Activated CD4-positive, CD25-positive, alpha-beta regulatory T cell treated with anti-CD3 and anti-CD28 coated beads, Interleukin-2, amount 50 U/mL, for 24 hours (primary cell): ENCODE data around the gene RESP18.
A peak's percentile ranks its signal among the peaks of the same experiment; 100 is the strongest.

ENCODE experiments used
- ATAC-seq, 2 donors: fragments of 150-1000 bp; cut with Tn5 transposase; one replicate each; pipeline ENCODE4 v1.10.0; 2021; ENCODE audit warnings: mild to moderate bottlenecking in 1 of 2, moderate library complexity in 1 of 2

Gene RESP18

GRCh38 chr2:219332542-219332941, at the start of gene RESP18:
Gene RESP18 (minus strand): TSS chr2:219332744.
- no peak for ATAC-seq

DNA sequence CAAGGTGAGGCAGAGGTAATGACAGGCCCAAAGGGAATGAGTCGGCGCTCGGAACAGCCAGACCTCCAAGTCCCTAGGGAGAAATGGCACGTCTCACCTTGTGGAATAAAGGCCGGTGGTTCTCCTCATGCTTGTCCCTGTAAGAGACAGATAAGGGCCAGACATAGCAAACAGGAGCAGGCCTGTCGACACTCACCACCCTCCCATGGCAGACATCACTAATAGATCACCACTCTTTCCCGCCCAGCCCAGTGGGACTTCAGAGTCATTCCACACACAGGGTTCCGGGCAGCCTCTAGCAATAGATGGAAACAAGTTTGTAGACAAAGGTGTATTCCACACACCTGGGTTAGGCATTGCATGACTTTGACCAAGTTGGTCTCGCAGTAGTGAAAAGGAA, 48.9 kb upstream of the RESP18 start:
- no peak for ATAC-seq

- ATAC-seq: no peak
Measured at GRCh38 chr2:219380926-219381325, 48.4 kb upstream of the RESP18 start.

- ATAC-seq: no peak
Measured at GRCh38 chr2:219378163-219378851, 45.8 kb upstream of the RESP18 start.

GRCh38 chr2:219369447-219369861, 36.9 kb upstream of the RESP18 start:
- ATAC-seq: no peak

- ATAC-seq: no peak
Measured at GRCh38 chr2:219368690-219369191, 36.2 kb upstream of the RESP18 start.

DNA sequence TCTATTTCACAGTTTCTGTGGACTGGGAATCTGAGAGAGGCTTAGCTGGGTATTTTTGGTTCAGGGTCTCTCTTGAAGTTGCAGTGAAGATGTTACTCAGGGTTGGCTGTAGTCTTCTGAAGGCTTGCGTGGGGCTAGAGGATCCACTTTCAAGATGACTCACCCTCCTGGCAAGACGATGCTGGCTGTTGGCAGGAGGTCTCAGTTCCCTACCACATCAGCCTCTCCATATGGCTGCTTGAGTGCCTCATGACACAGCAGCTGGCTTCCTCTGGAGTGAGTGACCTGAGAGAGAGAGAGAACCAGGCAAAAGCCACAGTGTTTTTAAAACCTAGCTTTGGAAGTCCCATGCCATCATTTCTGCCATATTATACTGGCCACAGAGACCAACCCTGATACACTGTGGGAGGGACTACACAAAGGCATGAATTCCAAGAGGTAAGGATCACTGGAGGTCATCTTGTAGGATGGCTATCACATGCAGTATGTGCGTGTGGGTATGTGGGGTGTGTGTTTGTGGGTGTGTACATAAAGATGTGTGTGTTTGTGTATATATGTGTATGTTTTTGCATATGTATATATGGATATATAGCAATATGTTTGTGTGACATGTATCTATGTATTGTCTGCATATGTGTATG, 30.1 kb upstream of the RESP18 start:
- peak; percentile 48 to 53 for ATAC-seq

DNA sequence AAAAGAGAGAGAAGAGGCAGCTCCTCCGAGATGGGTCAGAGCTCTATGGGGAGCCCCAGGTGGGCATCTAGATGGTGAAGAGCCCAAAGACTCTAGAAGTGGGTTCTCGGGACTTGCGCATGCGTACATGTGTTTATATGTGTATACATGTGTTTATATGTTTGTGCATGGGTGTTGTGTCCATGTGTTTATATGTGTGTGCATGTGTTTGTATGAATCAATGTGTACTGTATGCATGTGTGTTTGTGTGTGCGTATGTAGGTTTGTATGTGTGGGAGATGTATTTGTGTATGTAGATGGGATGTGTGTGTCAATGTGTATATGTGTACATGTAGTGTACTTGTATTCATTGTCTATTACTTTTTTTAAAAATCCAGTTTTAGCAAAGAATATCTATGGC, 29.5 kb upstream of the RESP18 start:
- ATAC-seq: no peak

DNA sequence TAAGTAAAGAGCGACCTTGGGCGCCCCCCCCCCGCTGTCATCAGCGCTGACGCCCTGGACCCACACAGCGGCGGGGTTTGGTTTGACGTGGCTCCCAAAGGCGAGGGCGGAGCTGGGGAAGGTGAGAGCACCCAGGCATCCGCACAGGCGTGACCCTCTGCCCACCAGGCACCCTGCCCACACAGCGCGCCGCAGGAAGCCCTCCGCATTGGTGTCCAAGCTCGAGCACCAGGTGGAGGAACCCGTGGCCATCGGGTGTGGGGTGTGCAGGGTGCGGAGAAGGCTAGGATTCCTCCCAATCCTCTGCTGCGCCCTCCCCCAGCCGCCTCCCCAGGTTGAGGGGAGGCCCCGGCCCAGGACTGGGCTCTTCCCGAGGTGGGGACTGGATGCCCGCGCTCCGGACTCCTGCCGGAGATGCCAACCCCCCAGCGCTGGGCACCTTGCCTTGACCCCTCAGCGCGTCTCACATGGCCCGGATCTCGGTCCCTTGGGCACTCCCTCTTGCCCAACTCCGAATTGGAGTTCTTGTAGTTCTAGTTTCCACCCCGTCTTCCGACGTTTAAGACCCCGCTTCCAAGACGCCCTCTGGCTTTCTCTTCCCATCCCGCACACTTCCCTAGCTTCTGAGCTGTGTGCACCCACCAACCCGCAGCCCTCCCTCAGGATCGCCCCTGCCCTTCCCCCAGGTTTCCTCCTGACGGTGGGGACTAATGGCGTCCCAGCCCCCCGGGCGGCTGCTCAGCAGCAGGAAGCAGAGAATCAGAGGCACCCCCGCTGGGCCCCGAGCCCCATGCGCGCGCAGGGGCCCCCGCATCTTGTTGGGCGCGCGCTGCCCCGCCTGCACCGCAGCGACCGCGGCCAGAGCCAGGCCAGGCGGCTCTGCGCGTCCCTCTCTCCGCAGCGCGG, 25.9 kb upstream of the RESP18 start:
- ATAC-seq: peak in 1 of 2 donors; percentile 55

GRCh38 chr2:219356834-219357233, 24.3 kb upstream of the RESP18 start:
- ATAC-seq: no peak

DNA sequence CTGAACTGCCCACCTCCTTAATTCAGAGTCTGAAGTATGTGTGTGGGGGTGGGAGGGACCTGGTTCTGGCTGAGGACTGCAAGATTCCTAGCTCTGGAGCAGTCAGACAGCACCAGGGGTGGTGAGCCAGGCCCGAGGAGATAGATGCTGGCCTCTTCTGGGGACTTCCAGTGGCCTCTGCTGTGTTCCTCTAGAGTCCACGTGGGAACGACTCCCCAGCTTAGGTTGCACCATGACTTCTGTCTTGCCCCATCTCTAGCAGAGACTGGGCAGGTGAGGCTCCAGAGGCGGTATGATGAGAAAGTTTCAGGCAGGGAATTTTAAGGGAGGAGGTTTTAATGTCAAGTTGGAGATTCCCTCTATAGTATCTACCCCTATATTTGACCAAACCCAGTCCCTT, 22.0 kb upstream of the RESP18 start:
- ATAC-seq: no peak

DNA sequence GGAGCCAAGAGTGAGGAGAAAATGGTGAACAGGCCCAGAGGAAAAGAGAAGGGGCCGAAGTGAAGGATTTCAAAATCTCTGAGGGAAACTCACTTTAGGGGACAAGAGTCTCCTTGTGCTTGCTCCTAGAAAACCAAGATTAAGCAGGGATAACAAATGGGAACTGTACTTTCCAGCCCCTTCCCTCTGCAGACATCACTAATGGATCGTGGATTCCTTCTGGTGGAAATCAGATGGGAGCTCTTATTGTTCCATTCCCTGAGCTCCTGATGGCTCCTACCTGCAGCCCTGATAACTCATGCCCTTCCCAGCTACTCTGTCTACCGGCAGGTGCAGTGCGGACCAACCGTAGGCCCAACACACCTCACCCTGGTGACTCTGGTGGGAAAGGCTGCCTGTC, 20.6 kb upstream of the RESP18 start:
- ATAC-seq: no peak

DNA sequence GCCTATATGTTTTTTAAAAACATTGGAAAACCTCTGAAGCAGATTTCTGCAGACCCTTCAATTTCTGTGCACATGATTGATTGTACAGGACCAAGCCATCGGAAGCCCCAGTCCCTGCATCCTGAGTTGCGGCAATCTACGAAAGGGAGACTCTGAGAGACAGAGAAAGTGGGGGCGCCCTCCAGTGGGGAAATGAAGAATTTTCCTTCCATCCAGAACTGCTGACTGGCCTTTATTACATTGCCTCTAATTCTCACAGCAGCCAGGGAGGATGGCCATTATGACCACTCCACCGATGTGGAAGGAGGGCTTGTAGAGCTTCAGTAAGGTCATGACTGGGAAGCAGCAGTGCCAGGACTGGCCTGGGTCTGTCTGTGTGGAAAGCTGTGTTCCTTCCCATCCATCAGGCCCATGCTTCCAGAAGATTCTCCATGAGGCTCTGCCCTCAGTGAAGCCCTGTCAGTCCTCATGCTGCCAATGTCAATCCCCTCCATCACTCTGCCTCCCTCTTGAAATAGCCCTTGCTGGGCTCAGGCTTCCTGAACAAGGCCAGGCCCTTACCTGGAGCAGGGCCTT, 20.0 kb upstream of the RESP18 start:
- ATAC-seq: peak; percentile 41 to 53

DNA sequence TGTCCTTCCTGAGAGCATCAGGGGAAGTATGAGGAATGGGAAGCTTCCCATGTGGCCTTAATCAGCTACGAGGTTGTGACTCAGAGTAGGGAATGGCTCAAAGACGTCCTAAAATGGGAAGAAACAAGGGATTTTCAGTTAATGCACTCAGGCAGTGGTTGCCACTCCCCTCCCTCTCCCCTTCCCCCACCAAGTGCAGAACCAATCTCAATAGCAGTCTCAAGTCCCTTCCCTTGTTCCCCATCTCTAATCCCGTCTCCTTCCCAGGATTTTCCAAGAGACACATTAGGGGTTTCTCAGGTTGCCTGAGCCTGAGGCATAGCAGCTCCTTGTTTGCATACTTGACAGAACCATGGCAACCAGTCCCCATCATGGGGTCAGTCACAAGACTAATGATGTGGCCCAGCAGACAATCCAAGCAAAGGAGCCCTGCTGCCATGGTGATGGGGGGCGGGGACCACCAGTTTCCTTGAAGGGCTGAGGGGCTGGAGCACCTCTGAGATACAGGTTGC, 18.2 kb upstream of the RESP18 start:
- no peak for ATAC-seq

DNA sequence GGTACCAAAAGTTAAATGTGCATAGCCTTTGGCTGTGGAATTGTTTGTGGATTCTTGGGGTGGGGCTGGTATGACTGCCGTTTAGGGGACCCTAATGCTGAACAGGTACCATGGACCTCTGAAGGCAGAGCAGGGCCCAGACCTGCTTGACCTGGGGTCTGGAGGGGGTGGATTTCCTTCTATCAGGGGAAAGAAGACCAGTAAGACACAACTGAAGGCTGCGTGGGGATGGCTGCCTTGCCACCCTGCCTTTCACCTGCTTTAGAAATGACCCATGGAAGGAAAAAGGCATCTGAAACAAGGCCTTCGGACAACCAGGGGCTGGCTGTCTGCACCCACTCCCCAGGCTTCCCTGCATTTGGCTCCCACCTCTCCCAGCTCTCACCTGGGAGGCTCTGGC, 17.7 kb upstream of the RESP18 start:
- ATAC-seq: no peak

GRCh38 chr2:219344751-219345430, 12.3 kb upstream of the RESP18 start:
- no peak for ATAC-seq

GRCh38 chr2:219335373-219335786, 2.8 kb upstream of the RESP18 start:
- ATAC-seq: no peak

DNA sequence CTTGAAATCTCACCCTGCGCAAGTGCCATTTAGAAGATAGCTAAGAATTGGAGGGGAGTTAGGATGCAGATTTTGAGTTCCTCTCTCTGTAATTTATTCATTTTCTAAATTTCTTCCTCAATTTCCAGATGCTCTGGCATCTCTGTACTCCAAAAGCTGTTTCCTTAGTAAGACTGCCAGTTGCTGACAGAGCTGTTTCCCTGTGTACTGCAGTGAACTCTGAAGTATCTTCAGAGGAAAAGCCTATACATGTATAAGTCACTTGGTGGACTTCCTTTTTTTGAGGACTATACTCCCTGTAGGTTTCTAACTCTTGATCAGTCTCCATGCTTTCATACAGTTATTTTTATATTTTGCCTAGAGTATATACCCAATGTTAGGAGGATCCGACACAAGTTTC, 1.5 kb upstream of the RESP18 start:
- ATAC-seq: no peak

DNA sequence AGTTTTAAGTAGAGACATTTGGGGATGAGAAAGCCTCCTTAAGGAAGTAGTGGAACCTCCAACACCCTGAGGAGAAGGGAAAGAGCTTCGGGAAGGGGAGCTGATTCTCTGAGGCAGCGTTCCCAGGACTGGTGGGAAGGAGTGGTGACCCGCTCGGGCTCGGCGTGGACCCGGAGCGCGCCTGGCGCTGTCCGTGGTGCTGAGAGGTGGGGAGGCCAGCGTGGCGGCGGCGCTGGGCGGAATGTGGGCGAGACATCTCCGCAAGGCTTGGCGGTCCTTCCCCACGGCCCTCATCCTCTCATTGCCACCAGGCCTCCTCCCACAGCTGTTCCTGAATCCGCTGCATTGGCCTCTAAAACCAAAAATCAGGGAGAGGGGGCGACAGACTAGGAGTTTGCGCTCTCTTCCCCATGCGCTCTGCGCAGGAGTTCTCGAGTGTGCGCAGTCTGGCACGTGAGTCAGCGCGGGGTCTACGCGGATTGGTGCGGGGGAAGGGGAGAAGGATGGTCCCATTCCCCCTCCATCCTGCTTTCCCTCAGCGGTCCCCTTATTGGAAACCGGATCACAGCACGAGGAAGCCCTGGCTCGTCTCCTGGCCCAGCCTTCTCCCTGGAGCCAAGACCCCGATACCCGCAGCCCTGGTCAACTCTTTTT, 857 bp downstream of the RESP18 start:
- ATAC-seq: no peak

- ATAC-seq: no peak
Measured at GRCh38 chr2:219327719-219328118, 4.8 kb downstream of the RESP18 start.

DNA sequence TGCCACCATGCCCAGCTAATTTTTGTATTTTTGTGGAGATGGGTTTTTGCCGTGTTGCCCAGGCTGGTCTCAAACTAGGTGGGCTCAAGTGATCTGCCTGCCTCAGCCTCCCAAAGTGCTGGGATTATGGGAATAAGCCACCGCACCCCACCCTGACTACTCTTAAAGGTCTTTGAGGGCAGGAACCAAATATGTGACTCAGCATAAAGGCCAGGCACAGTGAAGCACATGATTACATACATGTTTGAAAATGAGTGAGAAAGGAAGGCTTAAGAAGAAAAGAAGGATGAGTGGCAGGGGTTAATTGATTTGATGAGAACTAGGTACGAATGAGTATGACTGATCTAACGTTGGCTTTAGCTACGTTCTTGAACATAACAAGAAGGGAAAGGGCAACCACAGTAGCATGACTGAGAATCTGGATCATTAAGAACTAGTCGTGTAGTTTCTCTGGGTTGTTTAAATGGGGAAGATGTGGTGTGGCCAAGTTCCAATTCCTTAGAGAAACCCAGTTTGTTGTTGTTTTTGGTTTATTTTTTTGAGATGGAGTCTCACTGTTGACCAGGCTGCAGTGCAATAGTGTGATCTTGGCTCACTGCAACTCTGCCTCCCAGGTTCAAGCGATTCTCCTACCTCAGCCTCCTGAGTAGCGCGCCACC, 6.8 kb downstream of the RESP18 start:
- ATAC-seq: no peak
